Body of pancreas (tissue), 4 donors: ENCODE data around the gene OR2T33. TPM values are rescaled to one million over a fixed set of nuclear protein-coding genes. Genes with fewer than 3 reads are reported as not detected.
"Not testable (repeated sequence)": the region's sequence is repeated elsewhere in the genome, so short reads cannot be mapped to it uniquely, and the experiment has no call there.

Experiments used
- ATAC-seq: fragments of 150-250 bp; one replicate; pipeline ENCODE4 v1.9.1; 2016
- DNase-seq, 4 donors: peaks; one replicate each; pipeline ENCODE4 v3.0.0-alpha.2; 2019
- H3K27ac ChIP-seq, 4 donors: fragments of 200-600 bp; sonication (generic); 1 replicate in 3 of 4; 2 replicates in 1 of 4; pipeline versions ENCODE4 v1.5.1 to v1.6.1; 2016 to 2019; ENCODE audit warnings: mild to moderate bottlenecking in 1 of 4, mixed read lengths in 1 of 4, moderate library complexity in 1 of 4
- H3K27me3 ChIP-seq, 2 donors: fragments of 200-600 bp; sonication (generic); one replicate each; pipeline ENCODE4 v1.6.0; 2016; ENCODE audit warnings: mild to moderate bottlenecking in 1 of 2
- H3K36me3 ChIP-seq, 2 donors: fragments of 200-600 bp; sonication (generic); replicated peaks in 1 of 2; 2 replicates each; pipeline ENCODE4 v1.5.1; 2016; ENCODE audit warnings: low read depth in 2 of 2; ENCODE audit not compliant: insufficient read depth in 1 of 2
- H3K4me1 ChIP-seq: fragments of 200-600 bp; sonication (generic); one replicate; pipeline ENCODE4 v1.6.0; 2016
- H3K4me3 ChIP-seq, 2 donors: fragments of 200-600 bp; sonication (generic); 1 replicate in 1 of 2; 2 replicates in 1 of 2; pipeline ENCODE4 v1.5.1; 2016 to 2019
- H3K9me3 ChIP-seq, 3 donors: fragments of 200-600 bp; sonication (generic); 1 replicate in 2 of 3; 2 replicates in 1 of 3; pipeline ENCODE4 v1.5.1; 2016
- CTCF ChIP-seq, 7 experiments: fragments of 450-650 bp in 4 of 7; fragments of 200-600 bp in 3 of 7; sonication (generic) in 3 of 7; IDR thresholded peaks; one replicate each; pipeline ENCODE4 v1.5.1; 2016 to 2019; ENCODE audit warnings: antibody characterized with exemption in 7 of 7
- POLR2A ChIP-seq, 3 donors: fragments of 450-650 bp; IDR thresholded peaks; one replicate each; pipeline ENCODE4 v1.6.1; 2016; ENCODE audit warnings: antibody characterized with exemption in 3 of 3, mild to moderate bottlenecking in 2 of 3
- WGBS, 2 donors: methylation state at CpG; one replicate each; pipeline ENCODE4 v1.1.5; 2017; 5-methylcytosine and 5-hydroxymethylcytosine counted together
- intact Hi-C: fragments of 100-400 bp; cut with DNase I; formaldehyde crosslinking; loops from one replicate; pipeline ENCODE4 v1.15.1; 2023
- total RNA-seq, 2 donors: library from RNA; depleted of rRNA; stranded (reverse); fragments of >200 nt; gene quantifications; one replicate each; pipeline ENCODE4 v1.1.0, GENCODE V29; 2016

Gene OR2T33
- total RNA-seq, 2 donors from 2014 or later = not detected

GRCh38 chr1:248303324-248303723 is 25.5 kb upstream of the OR2T33 start, which contains the start of gene OR2T12:
Gene OR2T12 (minus strand): TSS chr1:248303424. CDS start chr1:248295578, 7,846 bp downstream.
- ATAC-seq (no peak), DNase-seq (no peak)
- H3K27ac ChIP-seq = no peak within 1 kb of the TSS
- no peaks in the 10 kb centered on the region for H3K36me3 ChIP-seq
- TF ChIP-seq POLR2A (IDR thresholded peaks at IDR 0.05) (no peak), CTCF (IDR thresholded peaks at IDR 0.05) (no peak)
- no peaks in the 10 kb centered on the region for H3K9me3 ChIP-seq
- no peaks in the 10 kb centered on the region for H3K4me1 ChIP-seq
- no peak within 1 kb of the TSS for H3K4me3 ChIP-seq
- H3K27me3 ChIP-seq = no peaks in the 10 kb centered on the region
- intact Hi-C loops = no loop called here
- WGBS, 2 donors = 52 to 59% methylated on average over 1 of the region's 1 CpG

- intact Hi-C loops = no loop called here
- 39 to 47% methylated on average over 6 of the region's 6 CpGs for WGBS, 2 donors
- Histone ChIP-seq H3K4me3 (no peak overlapping the region), H3K27me3 (no peaks in the 10 kb centered on the region), H3K9me3 (no peaks in the 10 kb centered on the region), H3K36me3 (no peaks in the 10 kb centered on the region), H3K27ac (no peak overlapping the region), H3K4me1 (no peaks in the 10 kb centered on the region)
- no peak for TF ChIP-seq CTCF (IDR thresholded peaks at IDR 0.05)
- no peak for TF ChIP-seq POLR2A (IDR thresholded peaks at IDR 0.05)
- DNase-seq (no peak), ATAC-seq (no peak)
Measured at GRCh38 chr1:248288391-248288790, 10.6 kb upstream of the OR2T33 start.

GRCh38 chr1:248273225-248273624 is 4.6 kb downstream of the OR2T33 start:
- 75% methylated on average over 8 of the region's 16 CpGs; no CpG with 5 or more reads in 1 of the 2 donors for WGBS, 2 donors
- H3K27me3 ChIP-seq, H3K36me3 ChIP-seq, H3K4me3 ChIP-seq, intact Hi-C loops, DNase-seq, H3K27ac ChIP-seq, ATAC-seq, H3K4me1 ChIP-seq, H3K9me3 ChIP-seq: not testable (repeated sequence)

GRCh38 chr1:248268178-248268577 is 9.6 kb downstream of the OR2T33 start:
- Histone ChIP-seq H3K9me3 (no peaks in the 10 kb centered on the region), H3K36me3 (no peaks in the 10 kb centered on the region), H3K27ac (no peak overlapping the region), H3K27me3 (no peaks in the 10 kb centered on the region), H3K4me1 (no peaks in the 10 kb centered on the region), H3K4me3 (no peak overlapping the region)
- intact Hi-C loops = no loop called here
- TF ChIP-seq POLR2A (IDR thresholded peaks at IDR 0.05) = no peak
- TF ChIP-seq CTCF (IDR thresholded peaks at IDR 0.05) = no peak
- ATAC-seq = no peak
- DNase-seq = no peak
- WGBS, 2 donors = 58 to 61% methylated on average over 4 of the region's 4 CpGs

GRCh38 chr1:248259309-248259708 is 18.5 kb downstream of the OR2T33 start:
- H3K27ac ChIP-seq, H3K4me1 ChIP-seq, H3K36me3 ChIP-seq, DNase-seq, H3K4me3 ChIP-seq, intact Hi-C loops, H3K27me3 ChIP-seq, H3K9me3 ChIP-seq, ATAC-seq: not testable (repeated sequence)
- 50 to 63% methylated on average over 1 of the region's 1 CpG for WGBS, 2 donors

- Histone ChIP-seq H3K9me3 (no peaks in the 10 kb centered on the region), H3K27ac (no peak overlapping the region), H3K4me1 (no peaks in the 10 kb centered on the region), H3K27me3 (no peaks in the 10 kb centered on the region), H3K36me3 (no peaks in the 10 kb centered on the region), H3K4me3 (no peak overlapping the region)
- TF ChIP-seq CTCF (IDR thresholded peaks at IDR 0.05) = peak; percentile 23 to 71 (median 51)
- no peak for TF ChIP-seq POLR2A (IDR thresholded peaks at IDR 0.05)
- ATAC-seq (no peak), DNase-seq (peak; percentile 26 to 30 (median 28))
- 5 to 8% methylated on average over 14 of the region's 14 CpGs for WGBS, 2 donors
- intact Hi-C loops = no loop called here
Measured at GRCh38 chr1:248243204-248243603, 34.6 kb downstream of the OR2T33 start.
